Astrocyte (in vitro differentiated cells and primary cell): ENCODE data around the gene UBE2S. TPM values are rescaled to one million over a fixed set of nuclear protein-coding genes. Genes with fewer than 3 reads are reported as not detected.

Experiments
- DNase-seq: peaks from one replicate; pipeline ENCODE4 v3.0.0-alpha.2; 2010; ENCODE audit warnings: low read depth
- FAIRE-seq: peaks from 2 replicates; lab custom pipeline; 2011; peaks lifted over from hg19 to GRCh38; lab: Jason Lieb, UNC
- H2AFZ ChIP-seq: 2 replicates; pipeline ENCODE4 v1.6.0; 2012; ENCODE audit warnings: low read depth, low read length, inconsistent platforms
- H3K27ac ChIP-seq: 2 replicates; pipeline ENCODE4 v1.5.1; 2011; ENCODE audit warnings: low read depth, low read length, inconsistent platforms
- H3K27me3 ChIP-seq: 2 replicates; pipeline ENCODE4 v1.6.0; 2011; ENCODE audit warnings: low read length, inconsistent platforms; ENCODE audit not compliant: insufficient read depth
- H3K36me3 ChIP-seq: 2 replicates; pipeline ENCODE4 v1.5.1; 2011; ENCODE audit warnings: low read length, inconsistent platforms; ENCODE audit not compliant: insufficient read depth
- H3K4me1 ChIP-seq: 2 replicates; pipeline ENCODE4 v1.5.1; 2011; ENCODE audit warnings: low read length, inconsistent platforms; ENCODE audit not compliant: insufficient read depth
- H3K4me2 ChIP-seq: 2 replicates; pipeline ENCODE4 v1.6.0; 2012; ENCODE audit warnings: low read length, inconsistent platforms
- H3K4me3 ChIP-seq: 2 replicates; pipeline ENCODE4 v1.5.1; 2011; ENCODE audit warnings: low read depth, mild to moderate bottlenecking, low read length, inconsistent platforms; ENCODE audit not compliant: insufficient read depth
- H3K79me2 ChIP-seq: 2 replicates; pipeline ENCODE4 v1.6.0; 2012; ENCODE audit warnings: mild to moderate bottlenecking, low read length, inconsistent platforms; ENCODE audit not compliant: insufficient read depth
- H3K9ac ChIP-seq: 2 replicates; pipeline ENCODE4 v1.6.0; 2012; ENCODE audit warnings: mild to moderate bottlenecking, low read length, inconsistent platforms
- H3K9me3 ChIP-seq: 2 replicates; pipeline ENCODE4 v1.5.1; 2012; ENCODE audit warnings: low read depth, mild to moderate bottlenecking, low read length, inconsistent platforms; ENCODE audit not compliant: insufficient read depth
- H4K20me1 ChIP-seq: 2 replicates; pipeline ENCODE4 v1.6.0; 2012; ENCODE audit warnings: low read length, inconsistent platforms; ENCODE audit not compliant: insufficient read depth
- H3K27ac Mint-ChIP-seq: one replicate; pipeline ENCODE4 v1.8.0; 2021; ENCODE audit warnings: mild to moderate bottlenecking, mixed read lengths; ENCODE audit not compliant: unreplicated experiment
- H3K27me3 Mint-ChIP-seq: one replicate; pipeline ENCODE4 v1.8.0; 2021; ENCODE audit warnings: low read depth, mixed read lengths; ENCODE audit not compliant: unreplicated experiment
- H3K36me3 Mint-ChIP-seq: one replicate; pipeline ENCODE4 v1.8.0; 2021; ENCODE audit warnings: low read depth, mixed read lengths; ENCODE audit not compliant: unreplicated experiment
- H3K4me1 Mint-ChIP-seq: one replicate; pipeline ENCODE4 v1.8.0; 2021; ENCODE audit warnings: low read depth, mixed read lengths; ENCODE audit not compliant: unreplicated experiment
- H3K4me3 Mint-ChIP-seq: one replicate; pipeline ENCODE4 v1.8.0; 2021; ENCODE audit warnings: mild to moderate bottlenecking, moderate library complexity, mixed read lengths; ENCODE audit not compliant: unreplicated experiment
- H3K9me3 Mint-ChIP-seq: one replicate; pipeline ENCODE4 v1.8.0; 2021; ENCODE audit warnings: mild to moderate bottlenecking, mixed read lengths; ENCODE audit not compliant: unreplicated experiment
- EZH2 ChIP-seq: IDR thresholded peaks from 2 replicates; pipeline ENCODE4 v1.6.1; 2012; ENCODE audit warnings: mild to moderate bottlenecking, low read length, inconsistent platforms; ENCODE audit not compliant: insufficient read depth
- total RNA-seq: library from RNA; stranded (reverse); gene quantifications from 2 replicates; pipeline ENCODE4 v1.2.1, GENCODE V29; 2021
- TF ChIP-seq, protein P1 (sequence below): IDR thresholded peaks from 2 replicates; pipeline ENCODE4 v1.5.1; 2011; ENCODE audit warnings: low read depth, mild to moderate bottlenecking, inconsistent platforms, low read length, moderate library complexity; ENCODE audit not compliant: insufficient read depth

Gene UBE2S
- total RNA-seq, 1 donor from 2014 or later: 116 TPM

DNA sequence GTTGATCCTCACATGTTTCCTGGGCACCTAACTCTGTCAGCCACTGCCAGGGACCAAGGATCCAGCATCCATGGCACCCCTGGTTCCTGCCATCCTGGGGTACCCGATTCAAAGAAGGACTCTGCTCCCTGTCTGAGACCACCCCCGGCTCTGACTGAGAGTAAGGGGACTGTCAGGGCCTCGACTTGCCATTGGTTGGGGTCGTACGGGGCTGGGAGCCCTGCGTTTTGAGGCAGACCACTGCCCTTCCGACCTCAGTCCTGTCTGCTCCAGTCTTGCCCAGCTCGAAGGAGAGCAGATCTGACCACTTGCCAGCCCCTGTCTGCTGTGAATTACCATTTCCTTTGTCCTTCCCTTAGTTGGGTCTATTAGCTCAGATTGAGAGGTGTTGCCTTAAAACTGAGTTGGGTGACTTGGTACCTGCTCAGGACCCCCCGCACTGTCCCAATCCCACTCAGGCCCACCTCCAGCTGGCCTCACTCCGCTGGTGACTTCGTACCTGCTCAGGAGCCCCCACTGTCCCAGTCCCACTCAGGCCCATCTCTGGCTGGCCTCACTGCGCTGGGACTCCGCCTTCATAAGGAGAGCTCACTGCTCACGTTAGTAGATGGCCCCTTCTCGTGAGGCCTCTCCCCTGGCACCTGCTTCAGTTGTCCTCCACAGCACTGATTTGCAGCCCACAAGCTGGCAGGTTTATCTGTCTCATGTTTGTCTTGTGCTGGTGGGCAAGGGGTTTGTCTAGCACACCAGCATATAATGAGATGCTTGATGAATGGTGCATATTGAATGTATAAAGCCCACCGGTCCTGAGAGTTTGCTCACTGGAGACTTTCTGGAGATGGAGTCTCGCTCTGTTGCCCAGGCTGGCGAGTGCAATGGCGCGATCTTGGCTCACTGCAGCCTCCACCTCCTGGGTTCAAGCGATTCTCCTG, 17.9 kb downstream of the UBE2S start:
- FAIRE-seq (no peak), DNase-seq (no peak)
- Mint-ChIP-seq H3K36me3 (peaks cover 24% of the 10 kb centered on the region), H3K4me3 (peak overlapping the region; percentile 47), H3K27ac (peak overlapping the region; percentile 41), H3K4me1 (peaks cover 43% of the 10 kb centered on the region), H3K27me3 (no peaks in the 10 kb centered on the region), H3K9me3 (no peaks in the 10 kb centered on the region)
- no peak overlapping the region for H2AFZ ChIP-seq
- H3K4me1 ChIP-seq: peaks cover 44% of the 10 kb centered on the region
- H3K4me2 ChIP-seq: peak overlapping the region; percentile 97
- H3K9me3 ChIP-seq: no peaks in the 10 kb centered on the region
- no peak overlapping the region for H3K4me3 ChIP-seq
- H3K79me2 ChIP-seq: peaks cover 50% of the 10 kb centered on the region
- no peak overlapping the region for H3K27ac ChIP-seq
- peaks cover 30% of the 10 kb centered on the region for H3K36me3 ChIP-seq
- no peaks in the 10 kb centered on the region for H3K27me3 ChIP-seq
- H4K20me1 ChIP-seq: peaks cover 76% of the 10 kb centered on the region
- H3K9ac ChIP-seq: peak overlapping the region; percentile 98
- TF ChIP-seq, protein P1, sequence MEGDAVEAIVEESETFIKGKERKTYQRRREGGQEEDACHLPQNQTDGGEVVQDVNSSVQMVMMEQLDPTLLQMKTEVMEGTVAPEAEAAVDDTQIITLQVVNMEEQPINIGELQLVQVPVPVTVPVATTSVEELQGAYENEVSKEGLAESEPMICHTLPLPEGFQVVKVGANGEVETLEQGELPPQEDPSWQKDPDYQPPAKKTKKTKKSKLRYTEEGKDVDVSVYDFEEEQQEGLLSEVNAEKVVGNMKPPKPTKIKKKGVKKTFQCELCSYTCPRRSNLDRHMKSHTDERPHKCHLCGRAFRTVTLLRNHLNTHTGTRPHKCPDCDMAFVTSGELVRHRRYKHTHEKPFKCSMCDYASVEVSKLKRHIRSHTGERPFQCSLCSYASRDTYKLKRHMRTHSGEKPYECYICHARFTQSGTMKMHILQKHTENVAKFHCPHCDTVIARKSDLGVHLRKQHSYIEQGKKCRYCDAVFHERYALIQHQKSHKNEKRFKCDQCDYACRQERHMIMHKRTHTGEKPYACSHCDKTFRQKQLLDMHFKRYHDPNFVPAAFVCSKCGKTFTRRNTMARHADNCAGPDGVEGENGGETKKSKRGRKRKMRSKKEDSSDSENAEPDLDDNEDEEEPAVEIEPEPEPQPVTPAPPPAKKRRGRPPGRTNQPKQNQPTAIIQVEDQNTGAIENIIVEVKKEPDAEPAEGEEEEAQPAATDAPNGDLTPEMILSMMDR: no peak
- TF ChIP-seq EZH2: no peak

DNA sequence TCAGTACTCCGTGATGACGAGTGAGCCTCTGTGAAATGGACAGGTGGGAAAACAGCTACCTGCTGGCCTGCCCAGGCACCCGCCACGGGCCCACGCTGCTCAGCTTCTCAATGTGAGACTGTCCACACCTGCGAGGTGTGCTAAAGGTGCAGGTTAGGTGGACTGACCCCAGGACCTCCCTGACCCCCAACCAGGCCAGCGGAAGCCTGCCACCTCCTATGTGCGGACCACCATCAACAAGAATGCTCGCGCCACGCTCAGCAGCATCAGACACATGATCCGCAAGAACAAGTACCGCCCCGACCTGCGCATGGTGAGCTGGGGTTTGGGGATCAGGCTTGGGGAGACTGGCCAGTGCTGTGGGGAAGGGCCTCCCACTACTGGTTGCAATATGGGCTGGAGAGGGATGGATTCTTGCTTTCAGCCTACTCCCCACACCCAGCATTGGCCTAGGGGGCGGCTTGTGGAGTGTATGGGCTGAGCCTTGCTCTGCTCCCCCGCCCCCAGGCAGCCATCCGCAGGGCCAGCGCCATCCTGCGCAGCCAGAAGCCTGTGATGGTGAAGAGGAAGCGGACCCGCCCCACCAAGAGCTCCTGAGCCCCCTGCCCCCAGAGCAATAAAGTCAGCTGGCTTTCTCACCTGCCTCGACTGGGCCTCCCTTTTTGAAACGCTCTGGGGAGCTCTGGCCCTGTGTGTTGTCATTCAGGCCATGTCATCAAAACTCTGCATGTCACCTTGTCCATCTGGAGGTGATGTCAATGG, 19.7 kb downstream of the UBE2S start:
- Histone ChIP-seq H3K79me2 (peaks cover 50% of the 10 kb centered on the region), H3K36me3 (peaks cover 30% of the 10 kb centered on the region), H3K9me3 (no peaks in the 10 kb centered on the region), H3K27ac (no peak overlapping the region), H4K20me1 (peaks cover 70% of the 10 kb centered on the region), H3K27me3 (no peaks in the 10 kb centered on the region), H3K9ac (peak overlapping the region; percentile 98), H3K4me3 (peak overlapping the region; percentile 95), H3K4me1 (peaks cover 52% of the 10 kb centered on the region), H2AFZ (no peak overlapping the region), H3K4me2 (peak overlapping the region; percentile 97)
- H3K36me3 Mint-ChIP-seq: peaks cover 24% of the 10 kb centered on the region
- H3K9me3 Mint-ChIP-seq: no peaks in the 10 kb centered on the region
- FAIRE-seq (no peak), DNase-seq (no peak)
- H3K27ac Mint-ChIP-seq: no peak overlapping the region
- no peaks in the 10 kb centered on the region for H3K27me3 Mint-ChIP-seq
- H3K4me3 Mint-ChIP-seq: peak overlapping the region; percentile 100
- H3K4me1 Mint-ChIP-seq: peaks cover 40% of the 10 kb centered on the region
- TF ChIP-seq, protein P1: no peak
- TF ChIP-seq EZH2: no peak
